ENCODE data around the gene CX3CR1.

GRCh38 chr3:39276746-39277145 lies 3.1 kb downstream of the CX3CR1 start:
- TF ChIP-seq YY1 (IDR thresholded peaks at IDR 0.05; ENCODE audit: insufficient read depth, insufficient read length): no peak
- no peak for TF ChIP-seq SUZ12 (IDR thresholded peaks at IDR 0.05; ENCODE audit: extremely low read depth, insufficient read depth, insufficient read length)

All from NT2/D1 (cell line).